ENCODE results near the gene CNTRL.

CNTRL gene

DNA sequence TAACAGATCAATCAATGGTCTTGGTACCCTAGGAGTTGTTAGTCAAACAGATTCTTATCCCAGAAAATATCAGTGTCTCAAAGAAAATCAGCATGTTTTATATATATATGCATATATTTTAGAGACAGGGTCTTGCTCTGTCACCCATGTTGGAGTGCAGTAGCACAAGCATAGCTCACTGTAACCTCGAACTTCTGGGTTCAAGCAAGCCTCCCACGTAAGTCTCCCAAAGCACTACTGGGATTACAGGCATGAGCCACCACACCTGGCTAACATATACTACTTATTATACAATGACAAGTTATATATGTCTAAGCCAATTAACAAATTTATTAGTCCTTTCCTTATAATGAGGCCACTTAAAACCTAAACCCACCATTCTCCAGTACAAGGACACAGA is 116.5 kb downstream of the CNTRL start:
- Histone ChIP-seq H3K4me1 (ENCODE audit: control insufficient read depth, insufficient read depth, low read length, poor library complexity, severe bottlenecking) (peaks cover 6% of the 10 kb centered on the region), H3K9me3 (ENCODE audit: control insufficient read depth, low read length) (no peaks in the 10 kb centered on the region), H3K36me3 (ENCODE audit: control insufficient read depth, insufficient read depth, low read length) (peaks cover 8% of the 10 kb centered on the region), H3K27ac (ENCODE audit: low read depth, low read length, severe bottlenecking) (no peak overlapping the region), H3K4me3 (ENCODE audit: extremely low read depth, insufficient read depth, low read length, poor library complexity, severe bottlenecking) (no peak overlapping the region)
- 60 to 75% methylated on average over 1 of the region's 2 CpGs for WGBS, 2 experiments (ENCODE audit: insufficient coverage in 2 of 2)

DNA sequence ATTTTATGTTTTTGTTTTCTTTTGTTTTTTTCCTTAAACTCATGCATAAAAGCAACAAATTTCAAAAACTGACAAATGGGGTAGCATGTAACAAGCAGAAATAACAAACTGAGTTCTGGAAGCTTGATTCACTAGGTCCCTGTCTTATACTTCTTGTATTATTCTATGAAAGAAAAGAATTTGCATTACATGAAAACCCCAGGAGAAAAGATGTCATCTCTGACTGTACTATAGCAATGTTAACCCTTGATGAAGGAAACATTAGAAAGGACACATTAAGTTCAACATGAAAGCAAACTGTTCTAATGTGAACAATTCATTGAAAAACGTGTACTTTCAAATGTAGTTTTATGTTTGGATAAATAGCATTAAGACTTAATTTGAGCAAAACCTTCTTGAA is 117.8 kb downstream of the CNTRL start:
- Histone ChIP-seq H3K27ac (ENCODE audit: low read depth, low read length, severe bottlenecking) (no peak overlapping the region), H3K36me3 (ENCODE audit: control insufficient read depth, insufficient read depth, low read length) (peaks cover 6% of the 10 kb centered on the region), H3K9me3 (ENCODE audit: control insufficient read depth, low read length) (no peaks in the 10 kb centered on the region), H3K4me1 (ENCODE audit: control insufficient read depth, insufficient read depth, low read length, poor library complexity, severe bottlenecking) (peaks cover 11% of the 10 kb centered on the region), H3K4me3 (ENCODE audit: extremely low read depth, insufficient read depth, low read length, poor library complexity, severe bottlenecking) (no peak overlapping the region)
- WGBS, 2 experiments (ENCODE audit: insufficient coverage in 2 of 2) = no CpG with 5 or more reads among the region's 1 CpG

DNA sequence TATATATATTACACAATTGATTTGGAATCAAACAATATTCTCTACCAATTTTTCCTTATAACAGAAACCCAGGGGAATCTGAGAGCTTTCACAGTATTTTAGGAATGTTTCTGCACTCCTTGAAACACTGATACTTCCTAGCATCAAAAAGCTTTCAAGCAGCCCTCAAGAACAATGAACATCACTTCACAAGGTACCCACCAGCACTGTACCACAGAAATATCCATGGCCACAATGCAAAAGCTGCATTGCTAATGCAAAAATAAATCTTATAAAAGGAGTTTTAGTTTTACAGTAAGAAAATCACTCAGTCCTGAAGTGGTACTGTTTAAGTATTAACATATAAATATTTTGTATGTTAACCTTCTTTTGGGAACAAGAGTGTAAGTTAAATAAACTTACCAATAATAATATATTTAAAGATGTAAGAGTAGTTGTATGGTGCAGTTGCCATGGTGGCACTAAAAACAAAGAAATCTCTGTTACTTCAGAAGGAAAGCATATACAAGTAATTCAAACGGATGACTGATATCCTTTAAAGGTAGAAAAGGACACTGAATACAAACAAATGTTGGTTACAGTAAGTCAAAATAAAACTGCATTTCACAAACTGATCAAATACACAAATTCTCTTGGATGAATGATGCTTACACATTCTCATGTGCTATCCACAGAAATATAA is 118.3 kb downstream of the CNTRL start:
- H3K4me1 ChIP-seq (ENCODE audit: control insufficient read depth, insufficient read depth, low read length, poor library complexity, severe bottlenecking) = peaks cover 11% of the 10 kb centered on the region
- no peaks in the 10 kb centered on the region for H3K9me3 ChIP-seq (ENCODE audit: control insufficient read depth, low read length)
- no peak overlapping the region for H3K4me3 ChIP-seq (ENCODE audit: extremely low read depth, insufficient read depth, low read length, poor library complexity, severe bottlenecking)
- peaks cover 6% of the 10 kb centered on the region for H3K36me3 ChIP-seq (ENCODE audit: control insufficient read depth, insufficient read depth, low read length)
- H3K27ac ChIP-seq (ENCODE audit: low read depth, low read length, severe bottlenecking) = no peak overlapping the region
- WGBS, 2 experiments (ENCODE audit: insufficient coverage in 2 of 2) = no CpG with 5 or more reads among the region's 1 CpG

DNA sequence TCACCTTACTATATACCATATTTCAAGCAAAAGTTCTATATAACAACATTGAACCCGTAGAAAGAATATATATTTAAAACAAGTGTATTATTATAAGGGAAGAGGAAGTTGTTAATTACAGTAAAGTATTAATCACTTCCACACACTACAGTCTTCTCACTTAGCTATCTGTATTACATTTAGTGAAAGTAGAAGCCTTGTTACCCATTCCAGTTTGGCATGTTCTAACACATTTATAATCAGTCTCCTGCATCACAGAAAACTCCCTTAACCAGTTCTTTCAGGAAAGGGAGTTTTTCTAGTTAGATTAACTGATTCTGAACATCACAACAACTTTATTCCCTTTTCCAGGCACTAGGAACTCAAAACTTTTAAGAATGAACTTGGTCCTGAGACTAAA is 120.0 kb downstream of the CNTRL start:
- H3K36me3 ChIP-seq (ENCODE audit: control insufficient read depth, insufficient read depth, low read length) = peaks cover under 1% of the 10 kb centered on the region
- H3K4me1 ChIP-seq (ENCODE audit: control insufficient read depth, insufficient read depth, low read length, poor library complexity, severe bottlenecking) = peaks cover 18% of the 10 kb centered on the region
- WGBS, 2 experiments (ENCODE audit: insufficient coverage in 2 of 2) = no CpG with 5 or more reads among the region's 1 CpG
- H3K27ac ChIP-seq (ENCODE audit: low read depth, low read length, severe bottlenecking) = no peak overlapping the region
- H3K9me3 ChIP-seq (ENCODE audit: control insufficient read depth, low read length) = no peaks in the 10 kb centered on the region
- H3K4me3 ChIP-seq (ENCODE audit: extremely low read depth, insufficient read depth, low read length, poor library complexity, severe bottlenecking) = no peak overlapping the region

DNA sequence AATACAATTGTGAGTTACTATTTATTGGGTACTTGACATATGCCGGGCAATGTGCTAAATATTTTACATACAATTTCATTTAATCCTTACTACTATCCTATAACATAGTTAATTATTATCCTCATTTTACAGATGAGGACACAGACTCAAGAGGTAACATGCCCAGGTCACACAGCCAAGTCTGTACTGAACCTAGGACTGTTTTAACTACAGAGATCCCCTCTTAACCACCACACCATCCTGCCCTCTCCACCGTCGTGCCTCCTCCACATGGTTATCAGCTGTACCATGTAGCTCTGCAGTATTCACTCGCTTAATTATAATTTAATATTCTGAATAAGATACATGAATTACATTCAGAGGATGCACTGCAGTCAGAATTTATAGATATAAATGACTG is 121.6 kb downstream of the CNTRL start:
- no peaks in the 10 kb centered on the region for H3K36me3 ChIP-seq (ENCODE audit: control insufficient read depth, insufficient read depth, low read length)
- H3K27ac ChIP-seq (ENCODE audit: low read depth, low read length, severe bottlenecking) = no peak overlapping the region
- peaks cover 14% of the 10 kb centered on the region for H3K4me1 ChIP-seq (ENCODE audit: control insufficient read depth, insufficient read depth, low read length, poor library complexity, severe bottlenecking)
- H3K4me3 ChIP-seq (ENCODE audit: extremely low read depth, insufficient read depth, low read length, poor library complexity, severe bottlenecking) = no peak overlapping the region
- 67% methylated on average over 1 of the region's 4 CpGs; no CpG with 5 or more reads in 1 of the 2 experiments for WGBS, 2 experiments (ENCODE audit: insufficient coverage in 2 of 2)
- H3K9me3 ChIP-seq (ENCODE audit: control insufficient read depth, low read length) = no peaks in the 10 kb centered on the region

DNA sequence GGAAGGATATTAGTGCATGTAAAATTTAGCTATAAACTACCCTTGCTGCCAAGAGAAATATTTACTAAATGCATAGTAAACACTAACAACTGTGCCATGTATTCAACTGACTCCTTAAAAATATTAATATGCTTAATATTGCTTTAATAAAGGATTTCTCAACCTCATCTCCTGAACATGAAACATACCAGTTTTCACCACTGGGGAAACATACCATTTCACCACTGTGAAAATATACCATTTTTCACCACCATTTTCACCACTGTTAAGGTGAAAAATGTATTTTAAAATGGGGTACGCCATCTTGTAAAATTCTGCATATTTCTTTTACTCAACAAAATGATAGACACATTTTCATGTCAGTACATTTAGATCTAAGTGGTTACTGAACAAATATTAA is 122.4 kb downstream of the CNTRL start:
- Histone ChIP-seq H3K27ac (ENCODE audit: low read depth, low read length, severe bottlenecking) (no peak overlapping the region), H3K4me1 (ENCODE audit: control insufficient read depth, insufficient read depth, low read length, poor library complexity, severe bottlenecking) (peaks cover 14% of the 10 kb centered on the region), H3K4me3 (ENCODE audit: extremely low read depth, insufficient read depth, low read length, poor library complexity, severe bottlenecking) (no peak overlapping the region), H3K36me3 (ENCODE audit: control insufficient read depth, insufficient read depth, low read length) (no peaks in the 10 kb centered on the region), H3K9me3 (ENCODE audit: control insufficient read depth, low read length) (no peaks in the 10 kb centered on the region)
- no CpG with 5 or more reads among the region's 1 CpG for WGBS, 2 experiments (ENCODE audit: insufficient coverage in 2 of 2)

DNA sequence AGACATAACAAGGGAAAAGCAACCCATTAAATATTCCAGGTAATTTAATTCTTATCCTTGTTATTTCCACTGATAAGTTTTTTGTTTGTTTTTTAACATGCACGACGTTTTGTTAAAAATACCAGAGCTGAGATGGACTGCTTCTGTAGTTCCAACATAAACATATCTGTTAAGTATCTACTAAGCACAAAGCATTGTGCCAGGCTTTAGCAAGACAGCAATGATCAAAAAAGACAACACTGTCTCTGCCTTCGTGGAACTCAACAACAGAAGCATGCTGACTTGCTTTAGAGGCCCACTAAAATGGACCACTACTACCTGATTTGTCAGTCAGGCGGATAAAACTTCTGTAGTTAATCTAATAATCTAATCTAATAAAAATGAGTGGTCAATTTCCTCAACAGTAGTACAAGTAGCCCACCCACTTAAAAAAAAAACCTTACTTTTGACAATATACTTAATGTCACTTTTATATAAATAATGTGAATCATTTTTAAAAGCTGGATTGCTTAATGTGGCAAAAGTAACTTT is 123.8 kb downstream of the CNTRL start:
- 20 to 81% methylated on average over 1 to 3 of the region's 4 CpGs for WGBS, 2 experiments (ENCODE audit: insufficient coverage in 2 of 2)
- no peak overlapping the region for H3K4me3 ChIP-seq (ENCODE audit: extremely low read depth, insufficient read depth, low read length, poor library complexity, severe bottlenecking)
- H3K36me3 ChIP-seq (ENCODE audit: control insufficient read depth, insufficient read depth, low read length) = no peaks in the 10 kb centered on the region
- peaks cover 12% of the 10 kb centered on the region for H3K4me1 ChIP-seq (ENCODE audit: control insufficient read depth, insufficient read depth, low read length, poor library complexity, severe bottlenecking)
- no peak overlapping the region for H3K27ac ChIP-seq (ENCODE audit: low read depth, low read length, severe bottlenecking)
- no peaks in the 10 kb centered on the region for H3K9me3 ChIP-seq (ENCODE audit: control insufficient read depth, low read length)

DNA sequence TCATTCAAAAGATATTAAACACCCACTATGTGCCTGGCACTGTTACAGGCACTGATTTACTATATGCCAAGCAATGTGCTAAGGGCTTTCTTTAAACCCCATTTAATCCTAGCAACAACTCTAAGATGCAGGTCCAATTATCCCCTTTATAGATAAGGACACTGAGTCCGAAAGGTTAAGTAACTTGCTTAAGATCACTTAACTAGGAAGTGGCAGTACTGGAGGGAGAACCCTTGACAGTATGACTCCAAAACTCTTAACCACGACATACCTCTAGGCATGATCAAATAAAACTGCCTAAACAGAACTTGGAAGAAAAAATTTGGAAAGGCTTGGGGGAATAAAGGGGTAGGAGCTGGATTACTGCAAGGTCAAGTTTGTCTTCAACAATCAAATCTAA is 125.2 kb downstream of the CNTRL start:
- Histone ChIP-seq H3K4me3 (ENCODE audit: extremely low read depth, insufficient read depth, low read length, poor library complexity, severe bottlenecking) (peak overlapping the region; percentile 94), H3K4me1 (ENCODE audit: control insufficient read depth, insufficient read depth, low read length, poor library complexity, severe bottlenecking) (peaks cover 12% of the 10 kb centered on the region), H3K9me3 (ENCODE audit: control insufficient read depth, low read length) (no peaks in the 10 kb centered on the region), H3K36me3 (ENCODE audit: control insufficient read depth, insufficient read depth, low read length) (no peaks in the 10 kb centered on the region), H3K27ac (ENCODE audit: low read depth, low read length, severe bottlenecking) (no peak overlapping the region)
- WGBS, 2 experiments (ENCODE audit: insufficient coverage in 2 of 2) = no CpG with 5 or more reads among the region's 2 CpGs

DNA sequence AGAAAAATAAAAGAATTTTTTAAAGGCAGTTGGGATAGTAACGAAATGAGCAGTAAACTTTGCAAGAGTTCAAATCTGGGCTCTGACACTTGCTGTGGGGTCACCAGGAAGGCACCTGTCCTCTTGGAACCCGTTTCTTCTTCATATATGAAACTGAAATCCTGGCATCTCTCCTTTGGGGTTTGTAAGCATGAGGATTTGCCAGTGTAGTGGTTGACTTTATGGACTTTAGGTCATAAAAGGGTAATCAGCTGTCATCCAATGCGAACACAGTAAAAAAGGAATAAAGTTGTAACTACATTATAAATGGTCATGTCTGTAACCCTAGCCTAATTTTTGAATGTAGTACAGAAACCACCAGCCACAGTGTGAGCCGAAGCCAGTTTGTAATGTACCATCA is 125.6 kb downstream of the CNTRL start:
- 80% methylated on average over 1 of the region's 4 CpGs; no CpG with 5 or more reads in 1 of the 2 experiments for WGBS, 2 experiments (ENCODE audit: insufficient coverage in 2 of 2)
- no peak overlapping the region for H3K27ac ChIP-seq (ENCODE audit: low read depth, low read length, severe bottlenecking)
- peak overlapping the region; percentile 94 for H3K4me3 ChIP-seq (ENCODE audit: extremely low read depth, insufficient read depth, low read length, poor library complexity, severe bottlenecking)
- H3K9me3 ChIP-seq (ENCODE audit: control insufficient read depth, low read length) = no peaks in the 10 kb centered on the region
- peaks cover 12% of the 10 kb centered on the region for H3K4me1 ChIP-seq (ENCODE audit: control insufficient read depth, insufficient read depth, low read length, poor library complexity, severe bottlenecking)
- H3K36me3 ChIP-seq (ENCODE audit: control insufficient read depth, insufficient read depth, low read length) = no peaks in the 10 kb centered on the region

DNA sequence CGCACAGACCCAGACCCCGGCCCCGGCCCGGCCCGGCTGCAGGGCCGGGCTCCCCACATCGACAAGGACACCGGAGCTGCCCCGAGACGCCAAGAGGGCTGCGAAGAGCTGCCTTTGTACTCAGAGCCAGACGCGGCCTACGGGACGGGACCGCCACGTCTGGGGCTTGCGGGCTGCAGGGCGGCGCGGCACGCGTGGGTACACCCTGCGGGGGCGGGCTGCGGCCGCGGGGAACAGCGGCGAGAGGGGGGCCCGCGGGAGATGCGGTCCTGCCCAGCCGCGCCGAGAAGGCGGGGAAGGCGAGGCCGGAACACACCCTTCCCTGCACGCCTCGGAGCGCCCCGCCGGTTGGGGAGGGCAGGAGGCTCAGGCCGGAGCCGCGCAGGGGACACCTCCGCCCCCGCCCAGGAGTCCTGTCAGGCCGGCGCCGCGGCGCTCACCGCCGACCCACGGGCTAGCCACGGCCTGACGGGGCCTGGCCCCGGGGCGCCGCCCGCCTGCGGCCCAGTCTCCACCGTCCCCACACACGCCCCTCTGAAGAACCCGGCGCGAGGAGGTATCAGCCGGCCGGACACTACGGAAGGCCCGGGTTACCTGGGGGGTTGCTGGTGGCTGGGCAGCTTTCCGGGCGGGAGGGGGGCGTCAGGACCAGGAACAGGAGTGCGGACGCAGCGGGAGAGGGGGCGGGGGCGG is 126.4 kb downstream of the CNTRL start:
- Histone ChIP-seq H3K4me3 (ENCODE audit: extremely low read depth, insufficient read depth, low read length, poor library complexity, severe bottlenecking) (peak overlapping the region; percentile 94), H3K27ac (ENCODE audit: low read depth, low read length, severe bottlenecking) (peak overlapping the region; percentile 81), H3K4me1 (ENCODE audit: control insufficient read depth, insufficient read depth, low read length, poor library complexity, severe bottlenecking) (peaks cover 12% of the 10 kb centered on the region), H3K36me3 (ENCODE audit: control insufficient read depth, insufficient read depth, low read length) (no peaks in the 10 kb centered on the region), H3K9me3 (ENCODE audit: control insufficient read depth, low read length) (no peaks in the 10 kb centered on the region)
- 0 to 1% methylated on average over 42 to 66 of the region's 81 CpGs for whole genome bisulfite sequencing, 2 experiments (ENCODE audit: insufficient coverage in 2 of 2)

All from mesodermal cell (in vitro differentiated cells).